K562 (cell line): ENCODE results near the gene MLST8. TPM values are rescaled to one million over a fixed set of nuclear protein-coding genes. Genes with fewer than 3 reads are reported as not detected.

Source experiments
- ATF6 ChIP-seq: sonication (generic); formaldehyde crosslinking; IDR thresholded peaks from 2 replicates; pipeline ENCODE4 v1.4.0; 2020; ENCODE audit warnings: mild to moderate bottlenecking, missing genetic modification reagents
- ELF2 ChIP-seq: fragments of 250-450 bp; sonication (Bioruptor Pico); IDR thresholded peaks from 2 replicates; pipeline ENCODE4 v1.5.0; 2021; ENCODE audit warnings: mild to moderate bottlenecking
- HMGN3 ChIP-seq: IDR thresholded peaks from 2 replicates; pipeline ENCODE4 v1.6.1; 2011; ENCODE audit warnings: borderline replicate concordance, low read depth, mild to moderate bottlenecking, mixed read lengths, low read length; ENCODE audit not compliant: insufficient read length; ENCODE audit errors: extremely low read depth
- IFI16 ChIP-seq: fragments of 250-450 bp; sonication (Bioruptor Pico); IDR thresholded peaks from 2 replicates; pipeline ENCODE4 v2.1.2; 2022; ENCODE audit warnings: mild to moderate bottlenecking, inconsistent platforms
- MCM3 ChIP-seq: fragments of 450-650 bp; IDR thresholded peaks from 2 replicates; pipeline ENCODE4 v1.6.1; 2016
- MIER1 ChIP-seq: fragments of 450-650 bp; IDR thresholded peaks from 2 replicates; pipeline ENCODE4 v1.6.1; 2016; ENCODE audit warnings: antibody characterized with exemption, mild to moderate bottlenecking, low read depth
- MYBL2 ChIP-seq, 2 experiments: fragments of 450-650 bp in 1 of 2; sonication (generic) in 1 of 2; formaldehyde crosslinking in 1 of 2; IDR thresholded peaks; 2 replicates each; pipeline versions ENCODE4 v1.6.1 to v1.8.1; 2017 to 2022; ENCODE audit warnings: borderline replicate concordance in 1 of 2, inconsistent platforms in 1 of 2, low read depth in 1 of 2, mild to moderate bottlenecking in 1 of 2, missing genetic modification reagents in 1 of 2, moderate library complexity in 1 of 2
- NCOR1 ChIP-seq: fragments of 450-650 bp; IDR thresholded peaks from 2 replicates; pipeline ENCODE4 v1.6.1; 2016; ENCODE audit warnings: mild to moderate bottlenecking, moderate library complexity
- NONO ChIP-seq, 2 experiments: fragments of 200-400 bp in 1 of 2; fragments of 450-650 bp in 1 of 2; formaldehyde crosslinking in 1 of 2; IDR thresholded peaks; 2 replicates each; pipeline ENCODE4 v1.6.1; 2017; ENCODE audit warnings: low read depth in 2 of 2, mild to moderate bottlenecking in 2 of 2, moderate library complexity in 2 of 2, low read length in 1 of 2
- NR2C1 ChIP-seq, 2 experiments: fragments of 450-650 bp; IDR thresholded peaks; 2 replicates each; pipeline ENCODE4 v1.6.1; 2017; ENCODE audit warnings: mild to moderate bottlenecking in 2 of 2, antibody characterized with exemption in 1 of 2, inconsistent platforms in 1 of 2, missing compliant biosample characterization in 1 of 2, missing genetic modification characterization in 1 of 2
- PCBP1 ChIP-seq: fragments of 200-400 bp; formaldehyde crosslinking; IDR thresholded peaks from 2 replicates; pipeline ENCODE4 v1.6.1; 2018; ENCODE audit warnings: mild to moderate bottlenecking, low read depth, low read length; ENCODE audit not compliant: poor library complexity, severe bottlenecking
- POLR2G ChIP-seq: fragments of 200-400 bp; formaldehyde crosslinking; IDR thresholded peaks from 2 replicates; pipeline ENCODE4 v1.6.1; 2017; ENCODE audit warnings: low read depth, mild to moderate bottlenecking, antibody characterized with exemption, low read length, moderate library complexity
- RB1 ChIP-seq: fragments of 450-650 bp; IDR thresholded peaks from 2 replicates; pipeline ENCODE4 v1.6.1; 2017; ENCODE audit warnings: low read depth, mild to moderate bottlenecking
- SIRT6 ChIP-seq: IDR thresholded peaks from one replicate; pipeline ENCODE4 v1.6.1; 2012; ENCODE audit warnings: low read depth, mild to moderate bottlenecking, control low read depth, inconsistent platforms, low read length, moderate library complexity
- ZBED1 ChIP-seq: IDR thresholded peaks from 2 replicates; pipeline ENCODE4 v1.6.1; 2014
- ZHX1 ChIP-seq: fragments of 150-350 bp; conservative IDR thresholded peaks from 2 replicates; pipeline ENCODE4 v1.6.1; 2014; ENCODE audit warnings: low read length
- ZNF239 ChIP-seq: fragments of 250-450 bp; sonication (Bioruptor Pico); IDR thresholded peaks from 2 replicates; pipeline ENCODE4 v1.4.0; 2020; ENCODE audit warnings: mild to moderate bottlenecking
- ZNF707 ChIP-seq: fragments of 250-450 bp; sonication (Bioruptor Pico); conservative IDR thresholded peaks from 2 replicates; pipeline ENCODE4 v1.8.0; 2022; ENCODE audit warnings: inconsistent platforms, mild to moderate bottlenecking, moderate library complexity
- polyA plus RNA-seq, 8 experiments: library from polyadenylated mRNA; depleted of rRNA in 4 of 8; stranded (reverse) in 5 of 8; unstranded in 3 of 8; fragments of >200 nt; fragmentation: Nextera tagmentation in 2 of 8; fragmentation: Illumina TruSeq in 1 of 8; extraction: Ambion mirVana in 2 of 8; extraction: Trizol in 1 of 8; gene quantifications; 2 replicates each; pipeline versions ENCODE4 v1.2.1 to v1.2.3, GENCODE V29; 2011 to 2014; ENCODE audit warnings: inconsistent platforms in 1 of 8, missing spikeins in 1 of 8
- total RNA-seq, 7 experiments: library from RNA; depleted of rRNA in 6 of 7; stranded (reverse); fragments of >200 nt in 6 of 7; fragmentation: Illumina TruSeq in 2 of 7; extraction: Trizol in 2 of 7; gene quantifications; 2 replicates each; pipeline versions ENCODE4 v1.2.1 to v1.2.3, GENCODE V29; 2011 to 2021; ENCODE audit warnings: low replicate concordance in 1 of 7
- TF ChIP-seq, protein P1 (sequence below): fragments of 450-650 bp; IDR thresholded peaks from 2 replicates; pipeline ENCODE4 v1.6.1; 2017; ENCODE audit warnings: mild to moderate bottlenecking, moderate library complexity

MLST8 gene
- total and polyA plus RNA-seq, 9 of the 15 experiments (the other 6 are each of a cell fraction or from before 2014, with no cell fraction given): 1.5 to 116 (median 43.3) TPM

GRCh38 chr16:2205104-2205966 lies at the start of gene MLST8 (continued):
- TF ChIP-seq ZHX1 (no peak), NR2C1 (IDR thresholded peaks at IDR 0.05) (no peak), NR2C1 (tag; IDR thresholded peaks at IDR 0.05) (no peak), ZNF707 (CRISPR knock-in tag) (no peak), HMGN3 (peak; percentile 78), SIRT6 (no peak), PCBP1 (peak; percentile 92), ELF2 (no peak), POLR2G (peak; percentile 87), ZBED1 (no peak), IFI16 (no peak), NCOR1 (no peak), MIER1 (peak; percentile 19; the same call in 1 of the 2 replicates), ATF6 (CRISPR knock-in tag) (peak; percentile 2; the same call in 1 of the 2 replicates), NONO (IDR thresholded peaks at IDR 0.05; ENCODE audit: low read depth in 2 of 2, low read length in 1 of 2) (peak; percentile 65 to 98; a peak in 3 of 4 replicates), RB1 (peak; percentile 74), MYBL2 (IDR thresholded peaks at IDR 0.05; ENCODE audit: low read depth) (no peak), MYBL2 (CRISPR knock-in tag; IDR thresholded peaks at IDR 0.05; ENCODE audit: borderline replicate concordance) (no peak), MCM3 (no peak), ZNF239 (CRISPR knock-in tag) (no peak)
- TF ChIP-seq, protein P1, sequence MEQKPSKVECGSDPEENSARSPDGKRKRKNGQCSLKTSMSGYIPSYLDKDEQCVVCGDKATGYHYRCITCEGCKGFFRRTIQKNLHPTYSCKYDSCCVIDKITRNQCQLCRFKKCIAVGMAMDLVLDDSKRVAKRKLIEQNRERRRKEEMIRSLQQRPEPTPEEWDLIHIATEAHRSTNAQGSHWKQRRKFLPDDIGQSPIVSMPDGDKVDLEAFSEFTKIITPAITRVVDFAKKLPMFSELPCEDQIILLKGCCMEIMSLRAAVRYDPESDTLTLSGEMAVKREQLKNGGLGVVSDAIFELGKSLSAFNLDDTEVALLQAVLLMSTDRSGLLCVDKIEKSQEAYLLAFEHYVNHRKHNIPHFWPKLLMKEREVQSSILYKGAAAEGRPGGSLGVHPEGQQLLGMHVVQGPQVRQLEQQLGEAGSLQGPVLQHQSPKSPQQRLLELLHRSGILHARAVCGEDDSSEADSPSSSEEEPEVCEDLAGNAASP: no peak
